ENCODE data around the gene FAM222A.

The FAM222A gene

GRCh38 chr12:109804820-109805761 lies 91.5 kb downstream of the FAM222A start:
- peak; percentile 97 for TF ChIP-seq CTCF (IDR thresholded peaks at IDR 0.05; ENCODE audit: low read depth, low read length)

GRCh38 chr12:109807954-109808643 lies 94.5 kb downstream of the FAM222A start:
- TF ChIP-seq CTCF (IDR thresholded peaks at IDR 0.05; ENCODE audit: low read depth, low read length) = no peak
- DNase-seq (ENCODE audit: extremely low read depth, low read depth) = no peak

More at GRCh38 chr12:109804820-109805761, 91.5 kb downstream of the FAM222A start:
- DNase-seq (ENCODE audit: extremely low read depth, low read depth) = no peak

GRCh38 chr12:109808876-109809646 lies 95.4 kb downstream of the FAM222A start:
- no peak for TF ChIP-seq CTCF (IDR thresholded peaks at IDR 0.05; ENCODE audit: low read depth, low read length)
- no peak for DNase-seq (ENCODE audit: extremely low read depth, low read depth)

GRCh38 chr12:109810954-109811623 lies 97.5 kb downstream of the FAM222A start:
- no peak for TF ChIP-seq CTCF (IDR thresholded peaks at IDR 0.05; ENCODE audit: low read depth, low read length)
- no peak for DNase-seq (ENCODE audit: extremely low read depth, low read depth)

- DNase-seq (ENCODE audit: extremely low read depth, low read depth) = no peak
- TF ChIP-seq CTCF (IDR thresholded peaks at IDR 0.05; ENCODE audit: low read depth, low read length) = no peak
These were observed 98.0 kb downstream of the FAM222A start for GRCh38 chr12:109811624-109811995.

GRCh38 chr12:109813810-109814416 lies 100.3 kb downstream of the FAM222A start:
- no peak for DNase-seq (ENCODE audit: extremely low read depth, low read depth)
- no peak for TF ChIP-seq CTCF (IDR thresholded peaks at IDR 0.05; ENCODE audit: low read depth, low read length)
